Inferior parietal cortex (tissue), 1 donor: ENCODE measurements around the gene CD79A.

ENCODE experiments used
- DNase-seq: peaks from one replicate; pipeline ENCODE4 v3.0.0-alpha.2; 2016; ENCODE audit errors: extremely low spot score

CD79A gene

DNA sequence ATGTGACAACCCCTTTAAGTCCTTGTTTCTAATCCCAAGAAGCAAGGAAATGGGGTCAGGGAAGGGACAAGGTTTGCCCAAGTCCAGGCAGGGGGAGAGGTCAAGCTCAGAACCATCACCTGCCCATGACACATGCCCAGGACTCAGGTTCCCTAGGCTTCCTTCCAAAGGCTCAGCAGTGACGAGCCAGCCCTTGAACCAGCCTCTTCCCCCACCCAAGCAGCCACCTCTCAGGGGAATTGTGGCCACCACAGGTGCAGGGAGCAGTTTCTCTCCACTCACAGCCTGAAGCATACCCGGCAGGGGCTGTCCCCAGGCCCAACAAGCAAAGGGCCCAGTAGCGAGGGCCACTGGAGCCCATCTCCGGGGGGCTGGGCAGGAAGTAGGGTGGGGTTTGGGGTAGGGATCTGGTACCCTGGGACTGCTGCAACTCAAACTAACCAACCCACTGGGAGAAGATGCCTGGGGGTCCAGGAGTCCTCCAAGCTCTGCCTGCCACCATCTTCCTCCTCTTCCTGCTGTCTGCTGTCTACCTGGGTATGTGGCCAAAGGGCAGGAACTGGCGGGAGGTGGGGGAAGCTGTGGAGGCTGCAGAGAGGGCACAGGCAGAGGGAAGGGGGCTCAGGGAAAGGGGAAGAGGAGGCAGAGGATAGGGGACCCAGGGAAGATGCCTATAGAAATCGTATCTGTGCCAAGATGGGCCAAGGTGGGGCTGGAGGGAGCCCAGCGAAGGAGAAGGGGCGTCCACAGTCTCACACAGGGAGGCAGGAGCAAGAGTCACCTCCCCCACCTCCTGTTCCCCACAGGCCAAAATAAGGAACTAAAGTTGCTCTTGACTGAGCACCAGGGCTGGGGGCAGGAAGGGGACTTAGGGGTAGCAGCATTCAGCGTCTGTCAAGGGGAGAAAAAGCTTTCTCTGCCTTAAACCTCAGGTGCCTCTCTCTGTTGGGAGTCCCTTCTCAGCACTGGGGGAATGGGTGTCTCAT lies at the start of gene CD79A:
CD79A (plus strand) TSS at position 433 of the 986 bp plus-strand sequence; CDS start at position 459, 26 bp downstream.
- no peak for DNase-seq

DNA sequence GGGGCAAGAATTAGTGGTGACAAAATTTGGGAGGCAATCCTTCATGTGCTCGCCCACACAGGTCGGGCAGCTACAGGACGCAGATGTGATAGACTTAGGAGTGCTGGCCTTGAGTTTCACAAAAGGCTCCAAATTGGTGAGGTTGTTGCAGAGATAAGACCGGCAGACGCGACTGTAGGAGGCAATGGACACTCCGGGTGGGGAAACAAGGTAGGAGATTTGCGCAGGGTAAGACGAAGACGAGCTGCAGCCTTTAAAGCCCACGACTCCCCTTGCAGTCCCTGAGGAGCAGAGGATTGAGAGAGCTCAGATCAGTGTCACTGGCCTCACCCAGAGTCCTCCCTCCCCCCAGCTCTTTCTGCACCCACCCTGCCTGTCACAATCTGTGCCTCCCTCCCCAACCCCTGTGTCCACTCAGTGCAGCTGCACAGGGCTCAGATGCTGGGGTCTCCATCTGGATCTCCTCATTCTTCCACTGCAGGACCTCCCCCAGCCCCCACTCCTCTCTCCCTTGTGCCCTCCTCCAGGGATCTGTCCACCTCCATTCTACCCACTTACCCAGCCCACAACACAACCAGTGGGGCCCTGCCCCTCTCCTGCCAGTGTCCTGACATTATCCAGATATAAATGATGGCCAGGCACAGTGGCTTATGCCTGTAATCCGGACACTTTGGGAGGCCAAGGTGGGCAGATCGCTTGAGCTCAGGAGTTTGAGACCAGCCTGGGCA lies 38.9 kb upstream of the CD79A start:
- no peak for DNase-seq

DNA sequence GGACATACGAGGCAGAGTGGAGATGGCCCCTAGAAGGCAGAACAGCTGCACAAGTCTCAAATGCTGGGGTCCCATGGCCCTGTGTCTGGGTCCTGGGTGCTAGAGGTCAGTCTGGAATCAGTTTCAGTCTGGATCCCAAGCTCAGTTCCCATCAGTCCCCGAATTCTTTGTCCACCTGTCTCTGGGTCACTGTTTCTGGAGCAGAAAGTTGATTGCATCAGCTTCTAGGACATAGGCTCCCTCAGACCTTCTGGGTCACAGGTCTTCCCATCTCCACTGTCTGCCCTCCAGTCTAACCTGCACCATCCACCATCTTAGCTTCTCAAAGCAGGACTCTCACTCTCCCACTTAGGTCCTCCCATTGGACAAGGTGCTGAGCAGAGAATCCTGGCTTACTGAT lies 37.9 kb upstream of the CD79A start:
- DNase-seq: no peak

DNA sequence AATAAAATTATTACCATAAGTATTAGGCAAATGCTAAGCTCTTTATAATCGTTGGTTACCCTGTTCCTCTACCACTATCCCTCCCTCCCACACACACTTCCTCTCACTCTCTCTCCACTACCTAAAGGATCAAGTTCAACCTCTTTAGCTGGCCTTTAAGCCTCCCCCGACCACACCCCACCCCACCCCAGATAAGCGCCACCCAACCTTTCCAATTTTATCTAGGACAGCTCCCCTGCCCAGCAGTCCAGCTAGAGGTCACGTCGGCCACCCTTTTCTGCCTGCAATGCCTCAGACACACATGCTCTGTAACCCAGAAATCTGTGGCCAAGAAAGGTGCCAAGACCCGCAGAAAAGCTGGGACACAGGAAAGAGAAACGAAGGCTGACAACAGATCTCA lies 33.7 kb upstream of the CD79A start:
- no peak for DNase-seq

DNA sequence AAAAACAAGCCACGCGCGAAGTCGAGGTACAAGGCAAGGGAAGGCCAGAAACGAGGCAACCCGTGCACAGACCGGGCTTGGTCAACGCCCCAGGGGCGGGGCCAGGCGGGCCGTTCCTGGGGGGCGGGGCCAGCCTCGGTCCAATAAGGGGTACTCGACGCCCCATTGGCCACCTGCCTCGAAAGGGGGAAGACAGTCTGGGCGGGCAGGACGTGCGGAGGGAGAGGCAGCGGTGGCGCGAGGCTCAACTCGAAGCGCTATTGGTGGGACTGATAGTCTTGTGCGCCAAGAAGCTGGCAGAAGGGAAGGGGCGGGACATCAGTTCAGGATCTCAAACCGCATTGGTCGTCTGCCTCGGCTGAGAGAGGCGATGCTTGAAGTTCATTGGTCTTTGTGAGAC lies 32.5 kb upstream of the CD79A start, which contains the start of gene LYPD4:
LYPD4 (minus strand) TSS at position 83 of the 400 bp plus-strand sequence. CDS start 5,398 bp downstream, outside the sequence.
- DNase-seq: no peak

DNA sequence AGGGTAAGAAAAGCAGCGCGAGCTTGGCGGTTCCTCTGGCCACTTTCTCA lies 32.3 kb upstream of the CD79A start, which contains the start of gene DMRTC2:
DMRTC2 (plus strand) TSS at position 42 of the 50 bp plus-strand sequence. CDS start 2,387 bp downstream, outside the sequence.
- DNase-seq: no peak

DNA sequence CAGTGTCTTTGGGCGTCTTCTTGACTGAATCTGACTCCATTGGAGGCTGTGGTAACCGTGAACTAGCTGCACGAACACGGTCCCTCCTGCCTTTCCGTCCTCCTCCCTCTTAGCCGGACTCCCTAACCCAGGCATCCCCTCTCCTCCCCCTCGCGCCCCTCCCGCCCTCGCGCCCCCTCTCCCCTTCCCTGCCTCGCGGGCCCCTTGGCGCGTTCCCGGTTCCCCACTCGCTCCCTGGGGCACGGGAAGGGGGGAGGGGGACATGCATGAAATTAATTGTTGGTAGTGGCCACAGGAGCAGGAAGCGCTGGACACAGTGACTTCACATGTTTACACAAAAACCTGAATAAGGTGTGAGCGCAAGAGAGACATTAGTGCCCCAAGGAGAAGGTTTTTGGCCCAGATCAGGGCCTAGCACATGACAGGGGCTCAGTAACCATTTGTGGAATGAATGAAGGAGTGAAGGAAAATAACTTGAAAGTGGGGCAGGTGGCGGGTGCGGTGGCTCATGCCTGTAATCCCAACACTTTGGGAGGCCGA lies 32.0 kb upstream of the CD79A start:
- no peak for DNase-seq

DNA sequence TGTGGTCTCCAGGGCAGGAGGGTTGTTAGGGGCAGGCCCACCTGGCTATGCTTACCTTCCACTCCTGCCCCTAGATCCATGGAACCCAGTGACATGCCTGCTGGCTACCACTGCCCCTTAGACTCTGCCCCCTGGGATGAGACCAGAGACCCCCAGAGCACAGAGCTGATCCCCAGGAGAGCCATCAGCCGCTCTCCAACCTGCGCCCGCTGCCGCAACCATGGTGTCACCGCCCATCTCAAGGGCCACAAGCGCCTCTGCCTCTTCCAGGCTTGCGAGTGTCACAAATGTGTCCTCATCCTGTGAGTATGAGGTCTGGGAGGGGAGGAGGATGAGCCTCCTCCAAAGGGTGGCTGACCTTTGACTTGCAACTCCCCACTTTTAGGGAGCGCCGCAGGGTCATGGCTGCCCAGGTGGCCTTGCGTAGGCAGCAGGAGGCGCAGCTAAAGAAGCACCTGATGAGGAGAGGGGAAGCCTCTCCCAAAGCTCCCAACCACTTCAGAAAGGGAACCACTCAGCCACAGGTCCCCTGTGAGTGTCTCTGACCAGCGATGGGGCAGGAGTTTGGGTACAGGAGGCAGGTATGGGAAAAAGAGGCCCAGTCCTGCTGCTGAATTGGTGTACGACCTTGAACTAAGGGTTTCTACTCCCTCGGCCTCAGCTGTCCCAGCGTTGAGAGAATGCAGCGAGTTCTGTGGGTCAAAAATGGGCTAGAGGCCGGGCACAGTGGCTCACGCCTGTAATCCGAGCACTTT lies 29.6 kb upstream of the CD79A start:
- no peak for DNase-seq

DNA sequence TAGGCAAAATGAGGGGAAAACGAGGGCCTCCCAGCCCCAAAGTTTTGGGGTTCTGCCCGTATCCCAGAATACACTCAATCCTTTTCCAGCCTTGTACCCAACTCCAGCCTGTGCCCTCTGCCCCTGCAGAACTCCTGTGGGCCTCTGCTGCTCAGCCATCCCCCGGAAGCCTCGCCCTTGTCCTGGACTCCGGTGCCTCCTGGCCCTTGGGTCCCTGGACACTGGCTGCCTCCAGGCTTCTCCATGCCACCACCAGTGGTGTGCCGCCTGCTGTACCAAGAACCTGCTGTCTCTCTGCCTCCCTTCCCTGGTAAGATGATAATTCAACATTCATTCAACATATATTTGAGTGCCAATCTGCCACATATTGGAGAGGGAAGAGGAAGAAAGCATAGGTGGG lies 28.4 kb upstream of the CD79A start:
- no peak for DNase-seq

DNA sequence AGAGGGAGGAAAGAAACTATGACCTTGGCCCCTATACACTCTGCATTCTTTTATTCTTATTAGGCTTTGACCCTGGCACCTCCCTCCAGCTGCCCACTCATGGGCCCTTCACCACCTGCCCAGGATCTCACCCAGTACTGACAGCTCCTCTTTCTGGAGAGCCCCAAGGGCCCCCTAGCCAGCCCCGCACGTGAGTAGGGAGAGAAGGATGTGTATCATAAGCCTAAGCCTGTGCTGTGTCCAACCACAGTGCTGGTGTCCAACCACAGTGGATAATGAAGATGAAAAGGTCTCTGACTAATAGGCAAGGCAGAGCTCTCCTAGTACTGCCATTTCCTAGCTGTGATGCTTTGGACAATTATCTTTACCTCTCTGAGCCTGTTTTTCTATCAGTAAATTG lies 28.0 kb upstream of the CD79A start:
- DNase-seq: no peak

DNA sequence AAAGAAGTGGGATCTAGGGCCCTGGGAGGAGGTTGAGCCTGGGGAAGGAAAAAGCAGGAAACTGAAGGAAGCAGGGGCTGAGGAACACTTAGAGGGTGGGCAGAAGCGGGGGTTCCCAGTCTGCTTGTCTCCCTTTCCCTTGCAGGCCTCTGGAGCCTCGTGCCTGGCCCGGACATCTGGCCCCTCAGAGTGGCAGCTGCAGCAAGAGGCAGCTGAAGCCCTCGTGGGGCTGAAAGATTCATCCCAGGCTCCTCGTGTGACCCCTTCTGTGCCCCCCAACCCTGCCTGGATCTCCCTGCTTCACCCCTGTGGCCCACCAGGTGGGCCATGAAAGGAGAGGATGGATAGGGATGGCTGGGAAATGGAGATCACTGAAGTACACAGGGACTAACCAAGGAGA lies 26.7 kb upstream of the CD79A start:
- no peak for DNase-seq

DNA sequence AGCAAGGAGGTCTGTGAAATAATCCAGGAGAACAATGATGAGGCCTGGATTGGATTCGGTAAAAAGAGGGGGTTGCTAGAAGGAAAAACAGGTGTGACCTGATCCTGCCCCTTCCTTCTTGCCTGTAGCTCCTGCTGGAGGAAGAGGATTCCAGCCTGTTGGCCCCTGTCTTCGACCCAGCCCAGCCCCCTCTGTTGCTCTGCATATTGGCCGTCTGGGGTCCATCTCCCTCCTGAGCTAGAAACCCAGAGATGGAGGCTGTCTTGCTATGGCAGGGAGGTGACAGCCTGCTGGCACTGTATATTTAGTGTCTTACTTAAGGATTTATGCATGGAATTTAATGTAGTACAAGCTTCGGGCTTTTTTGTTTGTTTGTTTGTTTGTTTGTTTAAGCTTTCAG lies 25.6 kb upstream of the CD79A start:
- no peak for DNase-seq

DNA sequence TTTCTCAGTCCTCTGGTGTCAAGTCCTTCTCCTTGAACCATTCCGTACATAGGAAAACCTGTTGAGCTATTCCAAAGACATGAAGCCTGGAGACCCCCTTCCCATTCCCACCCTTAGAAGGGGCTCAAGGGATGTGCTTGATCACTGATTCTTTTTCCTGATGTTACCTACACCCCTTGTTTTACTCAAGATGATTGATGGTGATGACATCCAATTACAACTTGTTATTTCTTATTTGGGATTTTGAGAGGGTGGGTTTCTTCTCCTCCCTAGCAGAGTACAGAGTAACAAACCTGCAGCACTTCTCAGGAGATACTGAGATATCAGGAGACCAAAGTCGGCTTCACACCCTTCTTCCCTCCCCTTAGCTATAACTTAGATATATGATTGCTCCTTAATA lies 23.7 kb upstream of the CD79A start:
- no peak for DNase-seq

DNA sequence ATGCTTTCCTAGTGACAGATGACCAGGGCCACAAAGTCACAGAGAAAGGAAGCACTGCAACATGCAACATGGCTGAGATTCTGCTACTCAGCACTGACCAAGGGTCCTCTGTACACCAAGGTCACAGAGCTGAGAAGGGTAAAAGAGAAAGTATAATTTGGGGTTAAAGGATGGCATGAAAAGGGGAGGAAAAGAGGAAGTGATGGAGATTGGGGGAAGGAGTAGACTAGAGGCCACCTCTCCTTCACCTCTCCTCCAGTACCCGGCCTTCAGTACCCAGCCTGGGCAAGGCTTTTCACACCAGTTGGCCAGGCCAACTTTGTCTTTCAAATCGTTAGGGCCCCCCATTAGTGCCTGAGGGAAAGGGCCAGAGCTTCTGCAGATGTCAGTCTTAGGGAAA lies 23.3 kb upstream of the CD79A start:
- DNase-seq: no peak

DNA sequence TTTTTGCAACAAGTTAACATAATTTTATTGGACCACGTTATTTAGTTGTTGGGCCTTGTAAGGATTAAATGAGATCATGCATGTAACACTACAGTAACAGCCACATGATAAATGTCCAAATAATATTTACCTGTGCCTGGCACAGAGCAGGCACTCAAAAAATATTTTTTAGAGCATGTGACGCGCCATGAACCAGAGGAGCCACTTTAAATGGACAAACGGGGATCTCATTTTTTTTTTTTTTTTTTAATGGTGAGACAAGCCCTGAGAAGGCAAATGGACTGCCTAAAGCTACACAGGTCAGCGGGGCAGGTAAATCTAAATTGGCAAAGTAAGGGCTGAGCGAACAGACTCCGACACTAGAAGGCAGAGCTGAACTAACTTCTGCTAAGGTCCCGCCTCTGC lies 17.9 kb upstream of the CD79A start:
- DNase-seq: no peak

DNA sequence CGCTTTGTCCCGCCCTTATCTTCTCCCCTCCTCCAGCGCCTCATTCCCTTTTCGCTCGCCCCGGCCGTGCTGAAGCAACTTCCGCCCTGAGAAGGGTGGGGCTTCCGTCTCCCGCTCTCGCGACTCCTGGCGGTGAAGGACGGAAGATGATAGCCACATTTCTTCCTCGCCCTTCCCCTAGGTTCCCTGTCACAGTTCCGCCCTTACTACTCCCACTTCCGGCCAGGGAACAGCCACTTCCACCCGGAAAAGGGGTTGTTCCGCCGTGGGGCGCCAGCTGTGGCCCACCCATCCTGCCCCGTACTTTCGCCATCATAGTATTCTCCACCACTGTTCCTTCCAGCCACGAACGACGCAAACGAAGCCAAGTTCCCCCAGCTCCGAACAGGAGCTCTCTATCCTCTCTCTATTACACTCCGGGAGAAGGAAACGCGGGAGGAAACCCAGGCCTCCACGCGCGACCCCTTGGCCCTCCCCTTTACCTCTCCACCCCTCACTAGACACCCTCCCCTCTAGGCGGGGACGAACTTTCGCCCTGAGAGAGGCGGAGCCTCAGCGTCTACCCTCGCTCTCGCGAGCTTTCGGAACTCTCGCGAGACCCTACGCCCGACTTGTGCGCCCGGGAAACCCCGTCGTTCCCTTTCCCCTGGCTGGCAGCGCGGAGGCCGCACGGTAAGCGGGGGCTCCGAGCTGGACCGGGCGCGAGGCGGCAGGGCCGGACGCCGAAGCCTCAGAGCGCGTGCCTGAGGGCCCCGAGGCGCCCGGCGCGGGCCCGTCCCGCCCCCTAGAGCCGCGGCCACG lies 17.3 kb upstream of the CD79A start, which contains the start of gene RPS19:
RPS19 (plus strand) TSS at position 638 of the 801 bp plus-strand sequence. CDS start 520 bp downstream, outside the sequence.
- peak; percentile 100 for DNase-seq

DNA sequence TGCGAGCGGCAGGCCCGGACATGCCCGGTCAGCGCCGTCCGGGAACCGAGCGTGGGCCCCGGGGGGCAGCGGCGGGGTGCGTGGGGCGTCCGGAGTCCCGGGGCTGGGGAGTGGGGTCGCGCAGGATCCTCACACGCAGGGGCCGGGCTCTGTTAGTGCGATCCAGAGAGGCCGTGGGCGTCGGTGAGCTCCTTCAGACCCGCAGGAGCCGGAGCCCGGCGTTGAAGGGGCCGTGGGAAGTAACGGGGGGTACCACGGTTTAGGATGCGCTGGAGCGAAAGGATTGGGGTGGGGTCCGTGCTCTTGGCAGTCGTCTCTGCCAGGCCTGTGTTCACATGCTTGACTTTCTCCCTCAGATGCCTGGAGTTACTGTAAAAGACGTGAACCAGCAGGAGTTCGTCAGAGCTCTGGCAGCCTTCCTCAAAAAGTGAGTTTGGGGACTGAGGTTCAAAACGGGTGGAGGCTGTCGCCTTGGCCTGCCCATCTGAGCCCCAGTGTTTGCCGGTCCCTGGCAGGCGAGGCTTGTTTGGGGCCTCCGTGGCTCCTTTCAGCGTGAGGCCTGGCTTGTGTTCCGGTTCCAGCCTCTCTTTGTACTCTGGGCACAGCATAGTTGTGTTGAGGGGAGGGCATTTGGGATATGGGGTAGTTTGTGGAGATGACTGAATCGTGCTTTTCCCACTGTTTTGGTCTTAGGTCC lies 16.5 kb upstream of the CD79A start:
- DNase-seq: no peak

DNA sequence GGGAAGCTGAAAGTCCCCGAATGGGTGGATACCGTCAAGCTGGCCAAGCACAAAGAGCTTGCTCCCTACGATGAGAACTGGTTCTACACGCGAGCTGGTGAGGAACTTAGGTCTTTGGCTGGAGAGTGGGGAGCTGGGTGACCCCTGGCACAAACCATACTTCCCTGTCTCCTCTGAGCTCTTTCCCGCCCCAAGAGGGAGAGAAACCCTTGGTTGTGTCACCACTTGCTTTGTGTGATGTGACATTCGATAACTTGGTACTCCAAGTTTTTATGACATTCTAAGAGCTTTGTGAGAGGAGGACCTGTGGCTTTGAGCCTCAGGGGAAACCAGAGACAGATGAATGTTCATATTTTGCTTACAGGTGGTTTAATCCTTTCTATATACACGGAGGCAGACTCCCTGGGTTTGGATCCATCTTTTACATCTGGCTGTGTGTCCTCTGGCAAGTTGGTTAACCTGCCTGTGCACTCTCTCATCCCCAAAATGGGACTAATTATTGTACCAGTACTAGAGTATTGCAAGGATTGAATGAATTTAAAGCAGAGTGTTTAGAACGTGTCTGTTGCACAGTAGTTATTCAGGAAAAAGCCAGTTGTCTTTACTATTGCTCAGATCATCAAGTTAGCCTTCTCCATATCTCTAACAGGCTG lies 15.8 kb upstream of the CD79A start:
- DNase-seq: no peak

DNA sequence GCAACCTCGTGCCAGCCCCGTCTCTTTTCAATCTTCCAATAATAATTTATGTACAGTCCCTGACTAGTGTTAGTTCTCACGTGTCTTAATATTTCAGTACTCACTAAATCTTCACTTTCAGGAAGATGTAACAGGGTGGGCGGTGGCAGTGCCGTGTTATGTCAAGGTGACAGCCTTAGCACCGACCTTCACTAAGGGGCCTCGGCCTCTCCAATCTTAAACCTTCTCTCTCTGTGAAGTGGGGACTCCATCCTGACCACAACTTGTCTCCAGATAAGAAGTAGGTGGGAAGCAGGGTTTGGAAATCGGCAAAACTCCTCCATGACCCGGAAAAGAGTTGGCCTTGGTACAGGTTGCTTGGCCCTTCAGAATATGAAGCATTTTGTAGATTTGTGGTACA lies 15.2 kb upstream of the CD79A start:
- no peak for DNase-seq

DNA sequence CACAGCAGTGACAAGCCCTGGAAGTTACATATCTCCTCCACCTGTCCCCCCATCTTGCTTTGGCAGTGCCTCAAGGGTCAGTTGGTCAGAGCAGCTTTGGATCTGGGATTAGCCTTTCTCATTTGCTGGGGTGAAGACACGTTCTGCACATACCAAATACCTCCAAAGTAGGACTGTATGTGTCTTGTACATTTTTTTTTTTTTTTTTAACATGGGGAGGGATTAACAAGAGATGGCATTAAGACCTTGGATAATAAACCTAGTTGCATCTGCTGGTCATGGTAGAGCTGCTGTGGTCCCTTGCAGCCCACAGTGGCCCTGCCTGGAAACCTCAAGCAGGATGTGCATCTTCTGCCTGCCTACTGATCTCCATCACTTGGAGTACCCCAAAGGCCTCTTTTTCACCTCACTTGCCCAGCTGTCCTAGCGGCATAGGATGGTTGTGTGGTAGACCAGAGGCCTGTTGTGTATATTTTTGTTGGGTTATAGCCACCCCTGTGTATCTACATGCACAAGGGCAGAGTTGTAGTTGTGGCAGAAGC lies 14.6 kb upstream of the CD79A start:
- no peak for DNase-seq
